Gastrocnemius medialis (tissue), 4 donors: Measurements from ENCODE around the gene MFSD11. TPM values are rescaled to one million over a fixed set of nuclear protein-coding genes. Genes with fewer than 3 reads are reported as not detected.

Experiments used
- ATAC-seq, 2 donors: fragments of 150-250 bp; one replicate each; pipeline ENCODE4 v1.9.1; 2016
- DNase-seq, 2 donors: peaks; one replicate each; pipeline ENCODE4 v3.0.0-alpha.2; 2019
- H3K27ac ChIP-seq, 4 donors: fragments of 200-600 bp; sonication (generic); 1 replicate in 1 of 4; 2 replicates in 3 of 4; pipeline ENCODE4 v1.5.1; 2016 to 2018; ENCODE audit warnings: mild to moderate bottlenecking in 2 of 4, moderate library complexity in 1 of 4
- H3K27me3 ChIP-seq, 3 donors: fragments of 200-600 bp; sonication (generic) in 2 of 3; 1 replicate in 1 of 3; 2 replicates in 2 of 3; pipeline versions ENCODE4 v1.5.1 to v1.6.0; 2016 to 2019; ENCODE audit warnings: mild to moderate bottlenecking in 1 of 3, moderate library complexity in 1 of 3
- H3K36me3 ChIP-seq, 2 donors: fragments of 200-600 bp; sonication (generic) in 1 of 2; one replicate each; pipeline ENCODE4 v1.5.1; 2017 to 2018
- H3K4me1 ChIP-seq, 2 donors: fragments of 200-600 bp; sonication (generic) in 1 of 2; one replicate each; pipeline ENCODE4 v1.5.1; 2016 to 2017; ENCODE audit warnings: mild to moderate bottlenecking in 2 of 2
- H3K4me3 ChIP-seq, 4 donors: fragments of 200-600 bp; sonication (generic) in 3 of 4; 1 replicate in 1 of 4; 2 replicates in 3 of 4; pipeline ENCODE4 v1.5.1; 2016 to 2019; ENCODE audit warnings: mild to moderate bottlenecking in 2 of 4
- H3K9me3 ChIP-seq, 3 donors: fragments of 200-600 bp; sonication (generic) in 2 of 3; 1 replicate in 1 of 3; 2 replicates in 2 of 3; pipeline ENCODE4 v1.5.1; 2016 to 2019
- POLR2A ChIP-seq, 2 donors: fragments of 450-650 bp; IDR thresholded peaks; one replicate each; pipeline ENCODE4 v1.6.1; 2017; ENCODE audit warnings: antibody characterized with exemption in 2 of 2, mild to moderate bottlenecking in 2 of 2, moderate library complexity in 2 of 2
- in situ Hi-C, 4 donors: fragments of 200-750 bp; cut with MboI; loops; one replicate each; pipeline versions ENCODE4 v1.15.0 to v1.8.0; 2017; ENCODE audit warnings: low sequenced_read_pairs in 4 of 4
- intact Hi-C: fragments of 100-400 bp; cut with DNase I; formaldehyde crosslinking; loops from one replicate; pipeline ENCODE4 v1.15.1; 2023; ENCODE audit warnings: low total_unique reads
- total RNA-seq, 4 donors: library from RNA; depleted of rRNA; stranded (reverse); fragments of >200 nt; gene quantifications; one replicate each; pipeline versions ENCODE4 v1.1.0 to v1.2.3, GENCODE V29; 2016
- TF ChIP-seq, protein P1 (sequence below), 5 experiments: fragments of 450-650 bp in 3 of 5; fragments of 200-600 bp in 2 of 5; sonication (generic) in 2 of 5; IDR thresholded peaks in 4 of 5; conservative IDR thresholded peaks in 1 of 5; 1 replicate in 4 of 5; 2 replicates in 1 of 5; pipeline ENCODE4 v1.5.1; 2016 to 2019; ENCODE audit warnings: antibody characterized with exemption in 5 of 5, mild to moderate bottlenecking in 3 of 5, moderate library complexity in 3 of 5

The MFSD11 gene
- total RNA-seq, 4 donors from 2014 or later, result 14.0 to 24.2 (median 19.5) TPM

- H3K4me1 ChIP-seq, result peaks cover 55 to 74% of the 10 kb centered on the region in 2 donors
- DNase-seq (no peak), ATAC-seq (peak; percentile 67 to 75)
- no peaks in the 10 kb centered on the region for H3K36me3 ChIP-seq
- no peak for TF ChIP-seq POLR2A (IDR thresholded peaks at IDR 0.05)
- TF ChIP-seq, protein P1, sequence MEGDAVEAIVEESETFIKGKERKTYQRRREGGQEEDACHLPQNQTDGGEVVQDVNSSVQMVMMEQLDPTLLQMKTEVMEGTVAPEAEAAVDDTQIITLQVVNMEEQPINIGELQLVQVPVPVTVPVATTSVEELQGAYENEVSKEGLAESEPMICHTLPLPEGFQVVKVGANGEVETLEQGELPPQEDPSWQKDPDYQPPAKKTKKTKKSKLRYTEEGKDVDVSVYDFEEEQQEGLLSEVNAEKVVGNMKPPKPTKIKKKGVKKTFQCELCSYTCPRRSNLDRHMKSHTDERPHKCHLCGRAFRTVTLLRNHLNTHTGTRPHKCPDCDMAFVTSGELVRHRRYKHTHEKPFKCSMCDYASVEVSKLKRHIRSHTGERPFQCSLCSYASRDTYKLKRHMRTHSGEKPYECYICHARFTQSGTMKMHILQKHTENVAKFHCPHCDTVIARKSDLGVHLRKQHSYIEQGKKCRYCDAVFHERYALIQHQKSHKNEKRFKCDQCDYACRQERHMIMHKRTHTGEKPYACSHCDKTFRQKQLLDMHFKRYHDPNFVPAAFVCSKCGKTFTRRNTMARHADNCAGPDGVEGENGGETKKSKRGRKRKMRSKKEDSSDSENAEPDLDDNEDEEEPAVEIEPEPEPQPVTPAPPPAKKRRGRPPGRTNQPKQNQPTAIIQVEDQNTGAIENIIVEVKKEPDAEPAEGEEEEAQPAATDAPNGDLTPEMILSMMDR (IDR thresholded peaks at IDR 0.05 in 4 of 5, conservative IDR thresholded peaks at IDR 0.05 in 1 of 5), result no peak
- H3K9me3 ChIP-seq, result no peaks in the 10 kb centered on the region
- peak overlapping the region; percentile 44 to 55 (median 48) for H3K4me3 ChIP-seq
- intact Hi-C loops (no loop called here), in situ Hi-C loops (loop anchor here in 1 of 4 donors (25.0 kb wide), 1 partner anchor 138 kb away; a partner anchor contains a TSS)
- peak overlapping the region; percentile 88 to 92 (median 88) for H3K27ac ChIP-seq
- H3K27me3 ChIP-seq, result no peaks in the 10 kb centered on the region
Measured at GRCh38 chr17:76700270-76700616, 37.7 kb upstream of the MFSD11 start.

DNA sequence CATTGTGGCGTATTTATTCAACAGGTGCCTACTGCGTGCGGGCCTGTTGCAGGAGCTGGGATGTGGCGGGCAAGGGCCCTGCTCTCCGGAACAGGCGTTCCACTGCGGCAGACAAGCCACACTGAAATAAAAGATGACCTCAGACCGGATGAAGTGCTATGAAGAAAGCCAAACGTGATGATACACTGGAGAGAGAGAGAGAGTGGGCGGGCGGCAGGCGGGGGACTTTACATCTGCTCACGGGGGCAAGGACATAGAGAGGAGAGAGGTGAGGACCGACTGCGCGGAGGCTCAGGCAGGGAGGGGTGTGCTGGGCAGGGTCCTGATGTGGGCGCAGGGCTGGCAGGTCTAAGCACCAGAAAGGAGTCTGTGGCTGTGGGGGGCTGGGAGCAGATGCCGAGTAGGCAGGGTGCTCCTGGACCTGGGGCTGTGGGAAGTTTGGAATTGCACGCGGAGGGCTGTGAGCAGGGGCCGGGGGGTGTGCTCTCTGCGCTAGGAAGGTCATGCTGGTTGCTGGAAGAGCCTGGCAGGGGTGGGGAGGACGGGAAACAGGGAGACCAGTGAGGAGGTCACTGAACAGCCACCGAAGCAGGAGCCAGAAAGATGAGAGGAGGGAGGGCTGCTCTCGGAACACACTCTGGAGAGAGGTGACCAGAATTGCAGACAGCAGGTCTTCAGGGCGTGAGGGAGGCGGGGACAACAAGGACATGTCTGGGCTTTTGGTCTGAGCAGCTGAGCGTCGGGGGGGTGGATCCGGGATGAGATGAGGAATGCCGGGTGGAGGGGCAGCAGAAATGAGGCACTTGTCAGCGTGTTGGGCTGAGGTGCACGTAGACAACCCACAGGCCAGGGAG lies 37.1 kb upstream of the MFSD11 start:
- TF ChIP-seq, protein P1 (IDR thresholded peaks at IDR 0.05 in 4 of 5, conservative IDR thresholded peaks at IDR 0.05 in 1 of 5), result no peak
- TF ChIP-seq POLR2A (IDR thresholded peaks at IDR 0.05), result peak; percentile 65 to 72
- intact Hi-C loops (no loop called here), in situ Hi-C loops (loop anchor here in 1 of 4 donors (25.0 kb wide), 1 partner anchor 139 kb away; a partner anchor contains a TSS)
- ATAC-seq (peak; percentile 89 to 91), DNase-seq (peak; percentile 50 to 79)
- H3K27ac ChIP-seq, result peak overlapping the region; percentile 88 to 92 (median 88)
- no peaks in the 10 kb centered on the region for H3K27me3 ChIP-seq
- peak overlapping the region; percentile 44 to 55 (median 48) for H3K4me3 ChIP-seq
- peaks cover 49 to 72% of the 10 kb centered on the region in 2 donors for H3K4me1 ChIP-seq
- no peaks in the 10 kb centered on the region for H3K36me3 ChIP-seq
- no peaks in the 10 kb centered on the region for H3K9me3 ChIP-seq

GRCh38 chr17:76701471-76701967 lies 36.4 kb upstream of the MFSD11 start:
- Histone ChIP-seq H3K27ac (peak overlapping the region; percentile 88 to 92 (median 88)), H3K9me3 (no peaks in the 10 kb centered on the region), H3K27me3 (no peaks in the 10 kb centered on the region), H3K4me1 (peaks cover 42 to 66% of the 10 kb centered on the region in 2 donors), H3K4me3 (no peak overlapping the region), H3K36me3 (no peaks in the 10 kb centered on the region)
- TF ChIP-seq, protein P1 (IDR thresholded peaks at IDR 0.05 in 4 of 5, conservative IDR thresholded peaks at IDR 0.05 in 1 of 5), result no peak
- no peak for TF ChIP-seq POLR2A (IDR thresholded peaks at IDR 0.05)
- ATAC-seq (no peak), DNase-seq (no peak)
- intact Hi-C loops, result no loop called here
- in situ Hi-C loops, result loop anchor here in 1 of 4 donors (25.0 kb wide), 1 partner anchor 139 kb away; a partner anchor contains a TSS

DNA sequence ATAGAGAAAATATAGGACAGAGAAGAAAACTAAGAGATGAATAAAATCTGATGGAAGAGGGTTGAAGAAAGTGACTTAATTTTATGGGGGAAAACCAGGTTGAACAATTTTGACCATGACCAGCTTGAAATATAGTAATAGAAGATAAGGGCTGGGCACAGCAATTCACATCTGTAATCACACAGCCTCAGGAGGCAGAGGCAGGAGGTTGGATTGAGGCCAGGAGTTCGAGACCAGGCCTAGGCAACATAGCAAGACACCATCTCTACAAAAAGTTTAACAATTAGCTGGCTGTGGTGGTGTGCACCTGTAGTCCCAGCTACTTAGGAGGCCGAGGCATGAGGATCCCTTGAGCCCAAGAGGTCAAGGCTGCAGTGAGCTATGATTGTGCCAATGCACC lies 35.8 kb upstream of the MFSD11 start:
- ATAC-seq (no peak), DNase-seq (no peak)
- in situ Hi-C loops (loop anchor here in 1 of 4 donors (25.0 kb wide), 1 partner anchor 140 kb away; a partner anchor contains a TSS), intact Hi-C loops (no loop called here)
- TF ChIP-seq POLR2A (IDR thresholded peaks at IDR 0.05), result no peak
- Histone ChIP-seq H3K4me1 (peaks cover 38 to 60% of the 10 kb centered on the region in 2 donors), H3K4me3 (no peak overlapping the region), H3K27me3 (no peaks in the 10 kb centered on the region), H3K36me3 (no peaks in the 10 kb centered on the region), H3K27ac (peak overlapping the region in 3 of 4 donors; percentile 88 to 92 (median 88)), H3K9me3 (no peaks in the 10 kb centered on the region)
